Retina (tissue), 1 donor: Measurements from ENCODE around the gene FAM234A.
"Not testable (repeated sequence)": the region's sequence is repeated elsewhere in the genome, so short reads cannot be mapped to it uniquely, and the experiment has no call there.

ENCODE experiments used
- DNase-seq: peaks from one replicate; pipeline ENCODE4 v3.0.0-alpha.2; 2016

FAM234A gene

GRCh38 chr16:234468-235305 lies at the start of gene FAM234A:
FAM234A (plus strand) TSS chr16:234821; CDS start chr16:254414, 19,593 bp downstream.
- DNase-seq: peak; percentile 97

- no peak for DNase-seq
Measured at GRCh38 chr16:185213-185612, 49.4 kb upstream of the FAM234A start.

- DNase-seq: no peak
Measured at GRCh38 chr16:185691-186090, 48.9 kb upstream of the FAM234A start.

GRCh38 chr16:187330-187729 lies 47.3 kb upstream of the FAM234A start:
- no peak for DNase-seq

- DNase-seq: no peak
Measured at GRCh38 chr16:188674-189073, 45.9 kb upstream of the FAM234A start.

- DNase-seq: no peak
Measured at GRCh38 chr16:189604-190186, 44.9 kb upstream of the FAM234A start.

GRCh38 chr16:191831-192230 lies 42.8 kb upstream of the FAM234A start:
- DNase-seq: no peak

- DNase-seq: no peak
Measured at GRCh38 chr16:192686-193085, 41.9 kb upstream of the FAM234A start.

- DNase-seq: no peak
Measured at GRCh38 chr16:193441-193840, 41.2 kb upstream of the FAM234A start.

GRCh38 chr16:194516-194915 lies 40.1 kb upstream of the FAM234A start:
- DNase-seq: no peak

- DNase-seq: no peak
Measured at GRCh38 chr16:200388-200787, 34.2 kb upstream of the FAM234A start.

- DNase-seq: no peak
Measured at GRCh38 chr16:203246-203645, 31.4 kb upstream of the FAM234A start.

- not testable (repeated sequence) for DNase-seq
Measured at GRCh38 chr16:204046-204445, 30.6 kb upstream of the FAM234A start.

GRCh38 chr16:209359-209758 lies 25.3 kb upstream of the FAM234A start:
- DNase-seq: not testable (repeated sequence)

- DNase-seq: not testable (repeated sequence)
Measured at GRCh38 chr16:211631-212180, 22.9 kb upstream of the FAM234A start.

- DNase-seq: no peak
Measured at GRCh38 chr16:212999-213398, 21.6 kb upstream of the FAM234A start.

- no peak for DNase-seq
Measured at GRCh38 chr16:220021-220420, 14.6 kb upstream of the FAM234A start.

GRCh38 chr16:228151-228851 lies 6.3 kb upstream of the FAM234A start:
- DNase-seq: no peak

GRCh38 chr16:228852-229730 lies 5.5 kb upstream of the FAM234A start, which contains the start of gene LUC7L:
LUC7L (minus strand) TSS chr16:229449; CDS start chr16:229339, 110 bp downstream.
- peak; percentile 99 for DNase-seq

GRCh38 chr16:229731-230281 lies 4.8 kb upstream of the FAM234A start:
- DNase-seq: no peak

GRCh38 chr16:230351-230750 lies 4.3 kb upstream of the FAM234A start:
- not testable (repeated sequence) for DNase-seq

GRCh38 chr16:230949-231348 lies 3.7 kb upstream of the FAM234A start:
- no peak for DNase-seq
